ENCODE data around the gene RPL11. TPM values are rescaled to one million over a fixed set of nuclear protein-coding genes. Genes with fewer than 3 reads are reported as not detected.

RPL11 gene
- total RNA-seq, 1 experiment from 2014 or later: 1,479 TPM

DNA sequence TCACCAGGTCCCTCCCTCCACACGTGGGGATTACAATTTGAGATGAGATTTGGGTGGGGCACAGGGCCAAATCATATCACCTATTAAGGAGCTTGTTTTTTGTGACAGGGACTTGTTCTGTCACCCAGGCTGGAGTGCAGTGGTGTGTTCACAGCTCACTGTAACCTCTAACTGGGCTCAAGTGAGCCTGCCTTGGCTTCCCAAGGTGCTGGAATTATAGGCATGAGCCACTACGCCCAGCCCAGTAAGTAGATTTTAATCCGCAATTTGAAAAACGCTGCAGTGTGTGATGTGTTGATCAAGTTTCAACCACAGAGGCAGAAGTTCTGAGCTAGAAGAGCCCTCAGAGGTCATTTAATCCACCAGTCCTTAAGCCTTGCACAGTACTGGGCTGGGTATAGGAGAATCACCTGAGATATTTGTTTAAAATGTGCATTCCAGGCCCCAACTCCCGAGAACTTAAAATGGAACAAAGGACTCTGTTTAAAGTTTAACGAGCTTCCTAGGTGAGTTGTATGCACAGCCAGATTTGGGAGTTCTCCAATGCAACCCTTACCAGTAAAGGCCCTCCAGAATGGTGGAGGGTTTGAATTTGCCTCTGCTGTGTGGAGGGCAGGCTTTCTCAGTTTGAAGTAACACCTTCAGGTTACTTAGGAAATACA, 13.4 kb downstream of the RPL11 start:
- Histone ChIP-seq H3K9me3 (ENCODE audit: low read length) (no peaks in the 10 kb centered on the region), H3K4me2 (ENCODE audit: low read depth, low read length, poor library complexity, severe bottlenecking) (no peak overlapping the region), H3K9ac (ENCODE audit: low read length) (no peak overlapping the region), H2AFZ (ENCODE audit: low read length) (no peak overlapping the region), H3K36me3 (ENCODE audit: insufficient read depth, low read length) (peaks cover 20% of the 10 kb centered on the region; the same call in 1 of the 2 replicates), H3K27me3 (ENCODE audit: low read length) (no peaks in the 10 kb centered on the region), H3K79me2 (ENCODE audit: low read length) (0 out of 2 replicates have a peak, but pooled peaks cover 2% of the 10 kb centered on the region), H3K9me2 (replicated peaks; ENCODE audit: insufficient read depth, low read length) (no peaks in the 10 kb centered on the region), H3K27ac (ENCODE audit: low read length) (no peak overlapping the region), H3K4me3 (ENCODE audit: low read length) (no peak overlapping the region), H3K4me1 (ENCODE audit: low read length) (no peaks in the 10 kb centered on the region), H4K20me1 (ENCODE audit: insufficient read depth, low read depth, low read length) (peaks cover 15% of the 10 kb centered on the region; the same call in 1 of the 2 replicates)
- DNase-seq: no peak

DNA sequence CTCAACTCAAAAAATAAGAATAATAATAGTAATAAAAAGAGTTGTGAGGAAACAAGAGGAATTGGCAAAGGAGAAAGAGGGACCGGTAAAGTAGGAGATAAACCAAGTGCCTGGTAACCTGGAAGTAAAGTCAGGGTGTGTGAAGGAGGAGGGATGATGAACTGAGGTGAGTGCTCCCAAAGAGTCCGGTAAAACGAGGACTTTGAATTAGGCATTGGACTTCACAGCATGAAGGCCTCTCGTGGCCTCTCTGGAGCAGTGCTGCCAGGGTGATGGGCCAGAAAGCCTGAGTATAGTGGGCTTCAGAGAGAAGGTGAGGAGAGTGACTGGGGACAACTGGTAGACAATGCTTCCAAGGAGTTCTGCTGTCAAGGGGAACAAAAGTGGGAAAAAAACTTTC, 17.6 kb downstream of the RPL11 start:
- no peaks in the 10 kb centered on the region for H3K4me1 ChIP-seq (ENCODE audit: low read length)
- no peak for DNase-seq
- H3K4me2 ChIP-seq (ENCODE audit: low read depth, low read length, poor library complexity, severe bottlenecking): no peak overlapping the region
- no peak overlapping the region for H2AFZ ChIP-seq (ENCODE audit: low read length)
- H4K20me1 ChIP-seq (ENCODE audit: insufficient read depth, low read depth, low read length): 0 out of 2 replicates have a peak, but pooled peaks cover 5% of the 10 kb centered on the region
- H3K9me3 ChIP-seq (ENCODE audit: low read length): no peaks in the 10 kb centered on the region
- H3K27ac ChIP-seq (ENCODE audit: low read length): no peak overlapping the region
- H3K9me2 ChIP-seq (replicated peaks; ENCODE audit: insufficient read depth, low read length): no peaks in the 10 kb centered on the region
- no peaks in the 10 kb centered on the region for H3K79me2 ChIP-seq (ENCODE audit: low read length)
- no peaks in the 10 kb centered on the region for H3K27me3 ChIP-seq (ENCODE audit: low read length)
- no peak overlapping the region for H3K9ac ChIP-seq (ENCODE audit: low read length)
- H3K4me3 ChIP-seq (ENCODE audit: low read length): no peak overlapping the region
- no peaks in the 10 kb centered on the region for H3K36me3 ChIP-seq (ENCODE audit: insufficient read depth, low read length)

DNA sequence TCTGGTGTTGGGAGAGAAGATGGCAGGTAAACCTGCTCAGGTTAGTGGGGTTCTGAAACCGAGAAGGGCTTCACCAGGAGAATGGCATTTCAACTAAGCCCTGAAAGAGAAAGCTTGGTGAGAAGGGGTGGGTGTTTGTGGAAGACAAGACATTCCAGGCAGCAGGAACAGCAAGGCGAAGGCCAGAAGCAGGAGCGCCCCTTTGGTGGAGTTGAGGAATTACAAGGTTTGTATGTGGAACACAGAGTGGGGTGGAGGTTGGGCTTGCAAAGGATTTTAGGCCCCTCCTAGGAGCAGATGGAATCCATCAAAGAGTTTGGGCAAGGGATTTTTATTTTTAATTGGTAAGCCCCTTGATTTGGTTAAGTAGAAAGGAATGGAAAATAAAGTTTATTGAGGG, 26.9 kb downstream of the RPL11 start:
- H3K36me3 ChIP-seq (ENCODE audit: insufficient read depth, low read length): no peaks in the 10 kb centered on the region
- H2AFZ ChIP-seq (ENCODE audit: low read length): no peak overlapping the region
- H3K4me1 ChIP-seq (ENCODE audit: low read length): peaks cover 39% of the 10 kb centered on the region
- no peaks in the 10 kb centered on the region for H3K9me3 ChIP-seq (ENCODE audit: low read length)
- DNase-seq: peak; percentile 70
- H3K27ac ChIP-seq (ENCODE audit: low read length): no peak overlapping the region
- peaks cover 15% of the 10 kb centered on the region for H4K20me1 ChIP-seq (ENCODE audit: insufficient read depth, low read depth, low read length)
- no peaks in the 10 kb centered on the region for H3K79me2 ChIP-seq (ENCODE audit: low read length)
- no peak overlapping the region for H3K9ac ChIP-seq (ENCODE audit: low read length)
- no peak overlapping the region for H3K4me2 ChIP-seq (ENCODE audit: low read depth, low read length, poor library complexity, severe bottlenecking)
- H3K9me2 ChIP-seq (replicated peaks; ENCODE audit: insufficient read depth, low read length): no peaks in the 10 kb centered on the region
- no peak overlapping the region for H3K4me3 ChIP-seq (ENCODE audit: low read length)
- no peaks in the 10 kb centered on the region for H3K27me3 ChIP-seq (ENCODE audit: low read length)

DNA sequence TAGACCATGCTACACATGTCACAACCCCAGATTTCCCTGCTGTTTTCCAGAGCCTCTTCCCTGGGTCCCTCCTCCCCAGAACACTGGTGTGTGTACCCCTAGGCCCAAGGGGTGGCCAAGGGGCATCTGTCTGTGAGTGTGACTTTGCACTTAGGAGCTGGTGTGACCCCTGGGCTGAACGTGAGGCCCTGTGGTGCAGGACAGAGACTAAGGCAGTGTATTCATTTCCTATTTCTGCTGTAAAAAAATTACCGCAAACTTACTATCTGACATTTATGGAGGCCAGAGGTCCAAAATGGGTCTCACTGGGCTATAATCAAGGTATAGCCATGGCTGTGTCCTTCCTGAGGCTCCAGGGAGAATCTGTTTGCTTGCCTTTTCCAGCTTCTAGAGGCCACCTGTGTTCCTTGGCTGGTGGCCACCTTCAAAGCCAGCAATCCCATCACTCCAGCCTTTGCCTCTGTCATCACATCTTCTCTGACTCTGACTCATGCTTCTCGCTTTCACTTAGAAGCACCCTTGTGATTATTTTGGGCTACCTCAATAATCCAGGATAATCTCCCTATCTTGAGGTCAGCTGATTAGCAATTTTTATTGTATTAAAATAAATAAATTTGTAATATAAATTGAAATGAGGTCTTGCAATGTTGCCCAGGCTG, 27.7 kb downstream of the RPL11 start:
- Histone ChIP-seq H3K9ac (ENCODE audit: low read length) (no peak overlapping the region), H3K4me3 (ENCODE audit: low read length) (no peak overlapping the region), H3K4me1 (ENCODE audit: low read length) (peaks cover 44% of the 10 kb centered on the region), H3K9me3 (ENCODE audit: low read length) (no peaks in the 10 kb centered on the region), H3K79me2 (ENCODE audit: low read length) (no peaks in the 10 kb centered on the region), H2AFZ (ENCODE audit: low read length) (no peak overlapping the region), H3K4me2 (ENCODE audit: low read depth, low read length, poor library complexity, severe bottlenecking) (no peak overlapping the region), H3K36me3 (ENCODE audit: insufficient read depth, low read length) (no peaks in the 10 kb centered on the region), H3K27me3 (ENCODE audit: low read length) (no peaks in the 10 kb centered on the region), H3K27ac (ENCODE audit: low read length) (no peak overlapping the region), H3K9me2 (replicated peaks; ENCODE audit: insufficient read depth, low read length) (no peaks in the 10 kb centered on the region), H4K20me1 (ENCODE audit: insufficient read depth, low read depth, low read length) (peaks cover 15% of the 10 kb centered on the region)
- no peak for DNase-seq

DNA sequence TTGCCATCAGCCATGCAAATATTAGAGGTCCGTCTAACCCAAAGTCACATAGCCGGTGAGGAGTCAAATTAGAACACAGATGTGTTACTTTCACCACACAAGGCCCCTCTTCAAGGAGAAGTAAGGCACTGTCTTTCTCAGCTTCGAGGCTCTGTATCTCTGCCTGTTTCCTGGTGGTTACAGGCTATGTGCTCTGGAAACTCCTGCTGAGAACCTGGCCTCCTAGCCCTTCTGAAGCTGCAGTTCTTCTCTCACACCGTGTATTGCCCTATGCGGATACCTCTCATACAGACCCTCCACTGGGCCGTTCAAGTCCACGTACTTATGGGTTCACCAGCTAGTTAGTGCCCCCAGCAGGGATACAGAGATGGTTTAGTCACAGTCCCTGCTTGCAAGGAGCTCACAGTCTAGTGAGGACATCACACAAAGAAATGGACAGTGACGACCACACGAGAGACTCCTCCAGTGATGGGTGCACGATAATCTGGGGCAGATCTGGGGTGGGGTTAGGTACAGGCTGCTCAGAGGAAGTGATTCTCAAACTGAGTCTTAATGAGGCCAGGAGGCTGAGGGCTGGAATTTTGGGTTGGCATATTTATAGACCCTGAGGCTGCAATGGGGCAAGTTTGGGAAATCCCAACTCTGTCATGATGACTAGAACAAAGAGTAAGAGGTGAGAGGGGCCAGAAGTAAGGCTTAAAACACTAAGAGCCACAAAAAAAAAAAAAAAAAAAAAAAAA, 28.8 kb downstream of the RPL11 start:
- Histone ChIP-seq H4K20me1 (ENCODE audit: insufficient read depth, low read depth, low read length) (peaks cover 15% of the 10 kb centered on the region), H3K4me3 (ENCODE audit: low read length) (peak overlapping the region; percentile 23; the same call in 1 of the 2 replicates), H2AFZ (ENCODE audit: low read length) (no peak overlapping the region), H3K79me2 (ENCODE audit: low read length) (no peaks in the 10 kb centered on the region), H3K4me2 (ENCODE audit: low read depth, low read length, poor library complexity, severe bottlenecking) (peak overlapping the region; percentile 45), H3K9ac (ENCODE audit: low read length) (0 out of 2 replicates have a peak overlapping the region, but pooled peaks have one; percentile 7), H3K27me3 (ENCODE audit: low read length) (no peaks in the 10 kb centered on the region), H3K36me3 (ENCODE audit: insufficient read depth, low read length) (no peaks in the 10 kb centered on the region), H3K27ac (ENCODE audit: low read length) (no peak overlapping the region), H3K9me3 (ENCODE audit: low read length) (no peaks in the 10 kb centered on the region), H3K4me1 (ENCODE audit: low read length) (peaks cover 36% of the 10 kb centered on the region), H3K9me2 (replicated peaks; ENCODE audit: insufficient read depth, low read length) (no peaks in the 10 kb centered on the region)
- DNase-seq: peak; percentile 57

DNA sequence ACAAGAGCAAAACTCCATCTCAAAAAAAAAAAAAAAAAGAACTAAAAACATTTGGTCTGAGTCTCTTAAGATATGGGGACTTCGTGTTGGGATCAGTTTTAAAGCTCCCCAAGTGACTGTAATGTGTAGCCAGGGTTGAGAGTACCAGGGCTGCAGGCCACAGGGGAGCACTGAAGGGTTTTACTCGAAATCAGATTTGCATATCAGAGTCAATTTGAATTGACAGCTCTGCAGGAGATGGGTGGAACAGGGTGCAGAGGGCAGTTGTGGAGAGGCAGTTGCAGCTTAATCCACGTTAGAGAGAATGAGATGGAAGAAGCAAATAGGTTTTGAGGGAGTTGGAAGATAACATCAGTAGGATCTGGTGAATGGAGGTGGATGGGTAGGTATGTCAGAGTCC, 31.0 kb downstream of the RPL11 start:
- Histone ChIP-seq H3K9me2 (replicated peaks; ENCODE audit: insufficient read depth, low read length) (no peaks in the 10 kb centered on the region), H3K27ac (ENCODE audit: low read length) (no peak overlapping the region), H3K27me3 (ENCODE audit: low read length) (no peaks in the 10 kb centered on the region), H3K4me3 (ENCODE audit: low read length) (no peak overlapping the region; the same call in 1 of the 2 replicates), H4K20me1 (ENCODE audit: insufficient read depth, low read depth, low read length) (peaks cover 15% of the 10 kb centered on the region), H3K9me3 (ENCODE audit: low read length) (no peaks in the 10 kb centered on the region), H3K36me3 (ENCODE audit: insufficient read depth, low read length) (no peaks in the 10 kb centered on the region), H3K4me1 (ENCODE audit: low read length) (peaks cover 47% of the 10 kb centered on the region), H3K9ac (ENCODE audit: low read length) (no peak overlapping the region), H3K4me2 (ENCODE audit: low read depth, low read length, poor library complexity, severe bottlenecking) (peak overlapping the region; percentile 61), H2AFZ (ENCODE audit: low read length) (no peak overlapping the region), H3K79me2 (ENCODE audit: low read length) (no peaks in the 10 kb centered on the region)
- peak; percentile 91 for DNase-seq

DNA sequence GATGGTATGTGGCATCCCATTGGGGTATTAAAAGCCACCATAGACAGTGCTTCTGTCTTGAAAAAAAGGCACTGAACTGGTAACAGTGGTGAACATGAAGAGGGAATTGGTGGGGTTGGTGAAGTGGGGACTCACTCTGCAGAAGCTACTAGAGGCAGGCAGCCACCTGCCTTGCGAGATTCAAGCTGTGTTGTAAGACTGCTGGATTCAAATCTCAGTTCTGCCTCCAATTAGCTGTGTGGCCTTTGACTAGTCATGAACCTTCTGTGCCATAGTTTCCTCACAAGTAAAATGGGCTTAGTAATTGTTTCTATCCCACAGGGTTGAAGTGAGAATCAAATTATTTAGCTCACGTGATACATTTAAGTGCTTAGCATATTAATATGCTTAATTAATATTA, 35.1 kb downstream of the RPL11 start:
- Histone ChIP-seq H3K4me2 (ENCODE audit: low read depth, low read length, poor library complexity, severe bottlenecking) (no peak overlapping the region), H3K9me3 (ENCODE audit: low read length) (no peaks in the 10 kb centered on the region), H4K20me1 (ENCODE audit: insufficient read depth, low read depth, low read length) (no peaks in the 10 kb centered on the region; the same call in 1 of the 2 replicates), H3K27ac (ENCODE audit: low read length) (no peak overlapping the region), H3K9me2 (replicated peaks; ENCODE audit: insufficient read depth, low read length) (no peaks in the 10 kb centered on the region), H3K27me3 (ENCODE audit: low read length) (no peaks in the 10 kb centered on the region), H3K4me3 (ENCODE audit: low read length) (no peak overlapping the region), H3K36me3 (ENCODE audit: insufficient read depth, low read length) (no peaks in the 10 kb centered on the region), H3K79me2 (ENCODE audit: low read length) (no peaks in the 10 kb centered on the region), H3K4me1 (ENCODE audit: low read length) (peaks cover 36% of the 10 kb centered on the region), H2AFZ (ENCODE audit: low read length) (no peak overlapping the region), H3K9ac (ENCODE audit: low read length) (no peak overlapping the region)
- DNase-seq: no peak

DNA sequence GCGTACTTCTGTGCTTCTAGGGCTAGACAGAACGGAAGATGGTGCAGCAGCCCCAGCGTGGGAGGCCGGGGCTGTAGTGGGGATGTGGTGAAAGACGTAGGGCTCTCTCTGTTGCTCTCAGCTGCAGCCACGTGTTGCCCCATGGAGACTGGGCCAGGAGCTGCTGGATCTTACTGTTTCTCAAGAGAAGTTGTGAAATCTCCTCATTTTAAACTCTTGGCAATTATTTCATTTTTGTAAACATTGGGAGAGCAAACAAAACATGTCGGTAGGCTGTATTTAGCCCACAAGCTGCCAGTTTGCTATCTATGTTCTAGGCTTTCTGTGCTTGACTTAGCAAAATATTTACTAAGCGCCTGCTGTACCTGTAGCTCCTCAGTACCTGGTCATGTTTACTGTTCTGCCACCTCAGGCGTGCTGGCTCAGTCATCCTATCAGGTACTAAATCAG, 35.8 kb downstream of the RPL11 start:
- Histone ChIP-seq H3K9me2 (replicated peaks; ENCODE audit: insufficient read depth, low read length) (no peaks in the 10 kb centered on the region), H3K79me2 (ENCODE audit: low read length) (no peaks in the 10 kb centered on the region), H4K20me1 (ENCODE audit: insufficient read depth, low read depth, low read length) (peaks cover 3% of the 10 kb centered on the region), H3K9me3 (ENCODE audit: low read length) (no peaks in the 10 kb centered on the region), H3K4me1 (ENCODE audit: low read length) (peaks cover 33% of the 10 kb centered on the region), H3K27me3 (ENCODE audit: low read length) (no peaks in the 10 kb centered on the region), H3K36me3 (ENCODE audit: insufficient read depth, low read length) (no peaks in the 10 kb centered on the region), H3K4me3 (ENCODE audit: low read length) (no peak overlapping the region), H3K27ac (ENCODE audit: low read length) (no peak overlapping the region), H2AFZ (ENCODE audit: low read length) (no peak overlapping the region), H3K9ac (ENCODE audit: low read length) (no peak overlapping the region), H3K4me2 (ENCODE audit: low read depth, low read length, poor library complexity, severe bottlenecking) (no peak overlapping the region)
- no peak for DNase-seq

All from Karpas-422 (cell line).